ENCODE data around the gene IHH.

DNA sequence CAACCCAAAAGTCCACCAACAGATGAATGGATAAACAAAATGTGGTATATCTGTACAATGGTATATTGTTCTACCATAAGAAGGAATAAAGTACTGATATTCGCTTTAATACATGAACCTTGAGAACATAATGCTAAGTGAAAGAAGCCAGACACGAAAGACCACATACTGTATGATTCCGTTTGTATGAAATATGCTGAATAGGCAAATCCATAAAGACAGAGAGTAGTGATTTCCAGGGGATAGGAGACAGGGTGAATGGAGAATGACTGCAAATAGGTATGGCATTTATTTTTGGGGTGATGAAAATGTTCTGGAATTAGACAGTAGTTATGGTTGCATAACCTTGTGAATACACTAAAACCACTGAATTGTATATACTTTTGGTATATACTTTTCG is 28.6 kb upstream of the IHH start:
- TF ChIP-seq, protein P1, sequence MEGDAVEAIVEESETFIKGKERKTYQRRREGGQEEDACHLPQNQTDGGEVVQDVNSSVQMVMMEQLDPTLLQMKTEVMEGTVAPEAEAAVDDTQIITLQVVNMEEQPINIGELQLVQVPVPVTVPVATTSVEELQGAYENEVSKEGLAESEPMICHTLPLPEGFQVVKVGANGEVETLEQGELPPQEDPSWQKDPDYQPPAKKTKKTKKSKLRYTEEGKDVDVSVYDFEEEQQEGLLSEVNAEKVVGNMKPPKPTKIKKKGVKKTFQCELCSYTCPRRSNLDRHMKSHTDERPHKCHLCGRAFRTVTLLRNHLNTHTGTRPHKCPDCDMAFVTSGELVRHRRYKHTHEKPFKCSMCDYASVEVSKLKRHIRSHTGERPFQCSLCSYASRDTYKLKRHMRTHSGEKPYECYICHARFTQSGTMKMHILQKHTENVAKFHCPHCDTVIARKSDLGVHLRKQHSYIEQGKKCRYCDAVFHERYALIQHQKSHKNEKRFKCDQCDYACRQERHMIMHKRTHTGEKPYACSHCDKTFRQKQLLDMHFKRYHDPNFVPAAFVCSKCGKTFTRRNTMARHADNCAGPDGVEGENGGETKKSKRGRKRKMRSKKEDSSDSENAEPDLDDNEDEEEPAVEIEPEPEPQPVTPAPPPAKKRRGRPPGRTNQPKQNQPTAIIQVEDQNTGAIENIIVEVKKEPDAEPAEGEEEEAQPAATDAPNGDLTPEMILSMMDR (IDR thresholded peaks at IDR 0.05) = no peak
- TF ChIP-seq POLR2A (IDR thresholded peaks at IDR 0.05) = no peak
